ENCODE data around the gene CRTAP. TPM values are rescaled to one million over a fixed set of nuclear protein-coding genes. Genes with fewer than 3 reads are reported as not detected.
"Not testable (repeated sequence)": the region's sequence is repeated elsewhere in the genome, so short reads cannot be mapped to it uniquely, and the experiment has no call there.

Gene CRTAP
- polyA plus RNA-seq, 5 donors = 217 to 265 (median 256) TPM

DNA sequence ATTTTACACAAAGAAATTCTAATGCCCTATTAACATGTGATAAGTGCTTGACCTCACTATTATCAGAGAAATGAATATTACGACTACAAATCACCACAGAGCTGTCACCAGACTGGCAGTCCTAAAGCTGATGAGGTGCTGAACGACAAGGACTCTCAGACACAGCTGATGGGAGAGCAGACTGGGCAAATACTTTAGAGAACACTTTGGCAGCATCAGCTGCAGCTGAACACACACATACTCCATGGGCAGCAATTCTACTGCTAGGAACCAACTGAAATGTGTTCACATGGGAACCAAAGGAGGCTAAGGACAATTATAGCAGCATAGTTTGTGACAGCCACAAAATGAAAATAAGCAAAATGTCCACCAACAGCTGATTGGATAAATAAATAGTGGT is 59.3 kb downstream of the CRTAP start:
- DNase-seq = no peak

DNA sequence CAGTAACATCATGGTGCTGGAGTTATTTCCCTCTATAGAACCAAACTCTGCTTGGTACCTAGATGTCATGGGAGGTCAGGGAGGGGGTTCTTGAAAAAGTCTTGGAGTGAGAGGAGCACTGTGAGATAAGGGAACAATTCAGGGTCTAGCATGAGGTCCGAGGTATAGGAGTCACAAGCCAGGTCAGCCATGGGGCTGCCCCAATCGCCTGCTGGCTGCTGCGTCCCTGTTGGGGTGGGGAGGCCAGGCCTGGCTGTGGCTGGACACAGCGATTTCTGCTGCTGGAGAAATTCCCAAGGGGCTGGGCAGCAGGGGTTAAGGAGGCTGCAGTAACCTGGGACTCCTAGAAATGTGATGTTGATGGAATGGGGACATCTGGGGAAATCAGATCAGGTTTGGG is 59.9 kb downstream of the CRTAP start:
- DNase-seq = no peak

DNA sequence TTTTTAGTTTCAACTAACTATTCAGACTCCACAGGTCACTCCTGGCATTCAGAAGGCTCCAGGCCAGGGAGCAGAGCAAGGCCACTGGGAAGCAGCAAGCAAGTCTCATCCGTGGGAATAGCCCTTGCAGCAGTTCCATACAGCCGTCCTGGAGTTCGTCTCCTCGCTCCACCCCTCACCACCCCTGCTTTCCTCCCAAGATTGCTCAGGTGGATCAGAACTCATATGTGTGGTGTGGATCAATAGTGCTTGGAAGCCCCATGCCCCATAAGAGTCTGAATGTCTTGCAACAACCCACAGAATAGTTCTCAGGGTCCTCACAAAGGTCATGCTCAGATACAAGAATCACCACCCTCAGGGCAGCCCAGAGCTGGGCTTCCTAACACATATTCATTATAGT is 60.3 kb downstream of the CRTAP start:
- DNase-seq = no peak

GRCh38 chr3:33174711-33175414 is 61.0 kb downstream of the CRTAP start:
- DNase-seq = no peak

DNA sequence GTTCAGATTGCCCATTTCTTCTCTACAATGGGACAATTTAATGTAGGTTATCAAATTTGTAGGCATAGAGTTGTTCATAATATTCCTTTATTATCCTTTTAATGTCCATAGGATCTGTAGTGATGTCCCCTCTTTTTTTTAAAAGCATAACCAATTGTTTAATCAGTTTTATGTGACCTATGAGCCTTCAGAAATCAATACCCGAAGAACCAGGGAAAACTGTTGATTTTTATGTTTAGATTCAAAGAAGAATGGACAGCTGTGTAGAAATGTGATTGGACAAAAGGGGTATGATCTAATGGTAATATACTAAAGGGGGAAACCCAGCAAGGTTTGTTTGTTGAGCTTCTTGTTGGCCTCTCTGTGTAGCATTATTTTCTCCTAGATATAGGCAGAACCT is 65.3 kb downstream of the CRTAP start:
- no peak for DNase-seq

- DNase-seq = no peak
Measured at GRCh38 chr3:33181229-33181628, 67.4 kb downstream of the CRTAP start.

GRCh38 chr3:33181641-33182040 is 67.8 kb downstream of the CRTAP start:
- not testable (repeated sequence) for DNase-seq

GRCh38 chr3:33184863-33185262 is 71.0 kb downstream of the CRTAP start:
- no peak for DNase-seq

GRCh38 chr3:33186524-33187367 is 72.9 kb downstream of the CRTAP start:
- no peak for DNase-seq

- no peak for DNase-seq
Measured at GRCh38 chr3:33187368-33187634, 73.5 kb downstream of the CRTAP start.

DNA sequence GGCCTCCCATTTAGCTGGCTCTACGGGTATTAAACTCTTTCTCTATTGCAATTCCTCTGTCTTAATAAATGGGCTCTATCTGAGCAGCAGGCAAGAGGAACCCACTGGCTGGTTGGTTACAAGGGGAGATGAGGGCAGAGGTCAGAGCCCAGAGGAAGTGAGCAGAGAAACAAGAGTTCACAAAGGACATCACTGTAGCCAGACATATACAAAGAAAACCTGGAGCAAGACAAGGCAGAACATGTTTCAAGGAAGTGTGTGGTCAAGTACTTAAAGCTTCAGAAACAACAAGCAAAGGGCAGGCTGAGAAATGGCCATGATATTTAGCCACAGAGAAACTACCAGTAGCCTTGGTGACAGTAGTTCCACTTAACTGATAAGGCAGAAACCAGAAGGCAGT is 80.5 kb downstream of the CRTAP start:
- no peak for DNase-seq

- no peak for DNase-seq
Measured at GRCh38 chr3:33196538-33196937, 82.7 kb downstream of the CRTAP start.

Other genes starting within 250 kb of the CRTAP start
- 1 to 10 TPM in 4 of 5 donors, under 1 TPM in 1; 0.89 to 4.0 (median 2.1) TPM for gene CCR4, start 162.4 kb upstream of the CRTAP start, polyA plus RNA-seq (ENCODE audit: insufficient read depth in 1 of 5, insufficient read length in 5 of 5, low replicate concordance in 1 of 5)
- gene GLB1, start 16.9 kb upstream of the CRTAP start, polyA plus RNA-seq (ENCODE audit: insufficient read depth in 1 of 5, insufficient read length in 5 of 5, low replicate concordance in 1 of 5) = 10 to 100 TPM; 64.1 to 77.2 (median 70.7) TPM
- gene TMPPE, start 16.9 kb upstream of the CRTAP start, polyA plus RNA-seq (ENCODE audit: insufficient read depth in 1 of 5, insufficient read length in 5 of 5, low replicate concordance in 1 of 5) = 1 to 10 TPM; 1.3 to 2.9 (median 2.2) TPM
- gene SUSD5, start 104.8 kb downstream of the CRTAP start, polyA plus RNA-seq (ENCODE audit: insufficient read depth in 1 of 5, insufficient read length in 5 of 5, low replicate concordance in 1 of 5) = 1 to 10 TPM; 2.8 to 3.7 (median 3.4) TPM
- gene FBXL2, start 163.4 kb downstream of the CRTAP start, polyA plus RNA-seq (ENCODE audit: insufficient read depth in 1 of 5, insufficient read length in 5 of 5, low replicate concordance in 1 of 5) = 10 to 100 TPM; 24.7 to 34.0 (median 32.7) TPM

All from right lung (tissue), 5 donors.